GM12878 (cell line): ENCODE data around the gene YAP1.

Source experiments
- CTCF ChIP-seq, 3 experiments: IDR thresholded peaks in 2 of 3; conservative IDR thresholded peaks in 1 of 3; 2 replicates each; pipeline ENCODE4 v1.5.1; 2011; ENCODE audit warnings: low read depth in 3 of 3, low read length in 3 of 3, mild to moderate bottlenecking in 3 of 3, control low read depth in 2 of 3, moderate library complexity in 2 of 3, inconsistent platforms in 1 of 3, mixed read lengths in 1 of 3; ENCODE audit not compliant: control insufficient read depth in 2 of 3, insufficient read depth in 1 of 3; ENCODE audit errors: extremely low read depth in 1 of 3
- MAX ChIP-seq: IDR thresholded peaks from 2 replicates; pipeline ENCODE4 v1.6.1; 2012; ENCODE audit warnings: low read depth, low read length, improper control_type of control experiment
- NR2C1 ChIP-seq: fragments of 450-650 bp; IDR thresholded peaks from 2 replicates; pipeline ENCODE4 v1.6.1; 2017; ENCODE audit warnings: antibody characterized with exemption, mild to moderate bottlenecking, moderate library complexity

GRCh38 chr11:102179371-102179770 is 69.1 kb downstream of the YAP1 start:
- TF ChIP-seq NR2C1 = no peak
- no peak for TF ChIP-seq CTCF (IDR thresholded peaks at IDR 0.05 in 2 of 3, conservative IDR thresholded peaks at IDR 0.05 in 1 of 3; ENCODE audit: control insufficient read depth in 2 of 3, extremely low read depth in 1 of 3, insufficient read depth in 1 of 3, low read depth in 3 of 3, low read length in 3 of 3)
- TF ChIP-seq MAX = no peak
